ENCODE data around the gene WIPF1.

The WIPF1 gene

GRCh38 chr2:174593041-174593440 lies 4.6 kb downstream of the WIPF1 start:
- no peak overlapping the region for H3K4me3 ChIP-seq (ENCODE audit: low read depth, low read length)
- TF ChIP-seq CTCF (IDR thresholded peaks at IDR 0.05; ENCODE audit: borderline replicate concordance, insufficient read depth, low read depth, low read length), result no peak

GRCh38 chr2:174591740-174592139 lies 5.9 kb downstream of the WIPF1 start:
- TF ChIP-seq CTCF (IDR thresholded peaks at IDR 0.05; ENCODE audit: borderline replicate concordance, insufficient read depth, low read depth, low read length), result no peak
- H3K4me3 ChIP-seq (ENCODE audit: low read depth, low read length), result no peak overlapping the region

GRCh38 chr2:174590928-174591648 lies 6.5 kb downstream of the WIPF1 start:
- TF ChIP-seq CTCF (IDR thresholded peaks at IDR 0.05; ENCODE audit: borderline replicate concordance, insufficient read depth, low read depth, low read length), result no peak
- no peak overlapping the region for H3K4me3 ChIP-seq (ENCODE audit: low read depth, low read length)

GRCh38 chr2:174590346-174590745 lies 7.3 kb downstream of the WIPF1 start:
- TF ChIP-seq CTCF (IDR thresholded peaks at IDR 0.05; ENCODE audit: borderline replicate concordance, insufficient read depth, low read depth, low read length), result no peak
- H3K4me3 ChIP-seq (ENCODE audit: low read depth, low read length), result no peak overlapping the region

GRCh38 chr2:174589334-174589733 lies 8.3 kb downstream of the WIPF1 start:
- TF ChIP-seq CTCF (IDR thresholded peaks at IDR 0.05; ENCODE audit: borderline replicate concordance, insufficient read depth, low read depth, low read length), result no peak
- no peak overlapping the region for H3K4me3 ChIP-seq (ENCODE audit: low read depth, low read length)

GRCh38 chr2:174588463-174588862 lies 9.1 kb downstream of the WIPF1 start:
- TF ChIP-seq CTCF (IDR thresholded peaks at IDR 0.05; ENCODE audit: borderline replicate concordance, insufficient read depth, low read depth, low read length), result no peak
- H3K4me3 ChIP-seq (ENCODE audit: low read depth, low read length), result no peak overlapping the region

GRCh38 chr2:174587579-174587978 lies 10.0 kb downstream of the WIPF1 start:
- TF ChIP-seq CTCF (IDR thresholded peaks at IDR 0.05; ENCODE audit: borderline replicate concordance, insufficient read depth, low read depth, low read length), result no peak
- H3K4me3 ChIP-seq (ENCODE audit: low read depth, low read length), result no peak overlapping the region
